OCI-LY7 (cell line): ENCODE results near the gene CERS6. TPM values are rescaled to one million over a fixed set of nuclear protein-coding genes. Genes with fewer than 3 reads are reported as not detected.

Experiments
- BruUV-seq: library from RNA; stranded (reverse); fragments of 400-500 nt; replicated peaks from 2 replicates; lab custom pipeline; 2021; lab: Mats Ljungman, UMichigan
- CTCF ChIA-PET: fragments of 300-600 bp; sonication (Branson Sonifier 250); formaldehyde crosslinking; loops from one replicate; lab custom pipeline; 2022; ENCODE audit warnings: antibody characterized with exemption; ENCODE audit not compliant: unreplicated experiment; lab: Charles Lee
- POLR2A ChIA-PET: fragments of 300-600 bp; sonication (Branson Sonifier 250); formaldehyde crosslinking; loops from one replicate; lab custom pipeline; 2022; ENCODE audit warnings: antibody characterized with exemption; lab: Charles Lee
- DNase-seq: peaks from one replicate; pipeline ENCODE4 v3.0.0-alpha.2; 2015; ENCODE audit warnings: low spot score
- H2AFZ ChIP-seq: fragments of 200-600 bp; sonication (generic), shearing (Covaris generic); 2 replicates; pipeline ENCODE4 v1.6.1; 2014; ENCODE audit warnings: mild to moderate bottlenecking, antibody characterized with exemption, low read length, moderate library complexity
- H3K27ac ChIP-seq: fragments of 200-600 bp; sonication (generic); 2 replicates; pipeline ENCODE4 v1.5.1; 2014; ENCODE audit warnings: mixed run types, low read depth, mild to moderate bottlenecking, moderate library complexity, low read length, inconsistent platforms; ENCODE audit not compliant: poor library complexity, severe bottlenecking
- H3K36me3 ChIP-seq: fragments of 200-600 bp; sonication (generic); 2 replicates; pipeline ENCODE4 v1.6.1; 2014; ENCODE audit warnings: mild to moderate bottlenecking, antibody characterized with exemption, low read length, moderate library complexity, mixed read lengths; ENCODE audit not compliant: insufficient read depth
- H3K4me1 ChIP-seq: fragments of 200-600 bp; sonication (generic); 2 replicates; pipeline ENCODE4 v1.5.1; 2014; ENCODE audit warnings: mild to moderate bottlenecking, low read length; ENCODE audit not compliant: insufficient read depth, poor library complexity, severe bottlenecking
- H3K4me2 ChIP-seq: fragments of 200-600 bp; sonication (generic); 2 replicates; pipeline ENCODE4 v1.6.1; 2014; ENCODE audit warnings: mild to moderate bottlenecking, low read length
- H3K4me3 ChIP-seq: fragments of 200-600 bp; sonication (generic); 2 replicates; pipeline ENCODE4 v1.5.1; 2014; ENCODE audit warnings: mild to moderate bottlenecking, low read depth, low read length; ENCODE audit not compliant: poor library complexity, severe bottlenecking
- H3K79me2 ChIP-seq: fragments of 200-600 bp; sonication (generic); 2 replicates; pipeline ENCODE4 v1.6.1; 2016; ENCODE audit warnings: low read depth, mild to moderate bottlenecking, low read length, moderate library complexity, mixed read lengths; ENCODE audit not compliant: insufficient read depth
- H3K9me2 ChIP-seq: fragments of 200-600 bp; sonication (generic); 2 replicates; pipeline ENCODE4 v1.6.1; 2016; ENCODE audit warnings: mild to moderate bottlenecking, low read length, mixed read lengths; ENCODE audit not compliant: insufficient read depth
- H3K9me3 ChIP-seq: fragments of 200-600 bp; sonication (generic); 2 replicates; pipeline ENCODE4 v1.6.1; 2014; ENCODE audit warnings: mild to moderate bottlenecking, mixed run types, low read length, mixed read lengths
- H4K20me1 ChIP-seq: fragments of 200-600 bp; sonication (generic); 2 replicates; pipeline ENCODE4 v1.6.1; 2014; ENCODE audit warnings: mild to moderate bottlenecking, antibody characterized with exemption, low read length, moderate library complexity, mixed read lengths; ENCODE audit not compliant: insufficient read depth
- CTCF ChIP-seq: fragments of 200-600 bp; sonication (generic); conservative IDR thresholded peaks from 2 replicates; pipeline ENCODE4 v1.5.1; 2014; ENCODE audit warnings: mild to moderate bottlenecking, antibody characterized with exemption, low read length, moderate library complexity, mixed read lengths
- EZH2phosphoT487 ChIP-seq: fragments of 200-600 bp; sonication (generic); IDR thresholded peaks from 2 replicates; pipeline ENCODE4 v1.6.1; 2018; ENCODE audit warnings: low read depth, borderline replicate concordance, mild to moderate bottlenecking, mixed run types, antibody characterized with exemption, low read length, moderate library complexity, mixed read lengths
- intact Hi-C: fragments of 100-400 bp; cut with micrococcal nuclease; formaldehyde crosslinking; loops from one replicate; pipeline ENCODE4 v1.10.0; 2022; ENCODE audit not compliant: unreplicated experiment
- total RNA-seq, 2 experiments: library from RNA; depleted of rRNA in 1 of 2; stranded (reverse); fragments of >200 nt in 1 of 2; shearing (Covaris generic) in 1 of 2; gene quantifications; 2 replicates each; pipeline ENCODE4 v1.2.3, GENCODE V29; 2014 to 2022

The CERS6 gene
- total RNA-seq, 2 experiments from 2014 or later: 0.04 TPM; not detected in 1

DNA sequence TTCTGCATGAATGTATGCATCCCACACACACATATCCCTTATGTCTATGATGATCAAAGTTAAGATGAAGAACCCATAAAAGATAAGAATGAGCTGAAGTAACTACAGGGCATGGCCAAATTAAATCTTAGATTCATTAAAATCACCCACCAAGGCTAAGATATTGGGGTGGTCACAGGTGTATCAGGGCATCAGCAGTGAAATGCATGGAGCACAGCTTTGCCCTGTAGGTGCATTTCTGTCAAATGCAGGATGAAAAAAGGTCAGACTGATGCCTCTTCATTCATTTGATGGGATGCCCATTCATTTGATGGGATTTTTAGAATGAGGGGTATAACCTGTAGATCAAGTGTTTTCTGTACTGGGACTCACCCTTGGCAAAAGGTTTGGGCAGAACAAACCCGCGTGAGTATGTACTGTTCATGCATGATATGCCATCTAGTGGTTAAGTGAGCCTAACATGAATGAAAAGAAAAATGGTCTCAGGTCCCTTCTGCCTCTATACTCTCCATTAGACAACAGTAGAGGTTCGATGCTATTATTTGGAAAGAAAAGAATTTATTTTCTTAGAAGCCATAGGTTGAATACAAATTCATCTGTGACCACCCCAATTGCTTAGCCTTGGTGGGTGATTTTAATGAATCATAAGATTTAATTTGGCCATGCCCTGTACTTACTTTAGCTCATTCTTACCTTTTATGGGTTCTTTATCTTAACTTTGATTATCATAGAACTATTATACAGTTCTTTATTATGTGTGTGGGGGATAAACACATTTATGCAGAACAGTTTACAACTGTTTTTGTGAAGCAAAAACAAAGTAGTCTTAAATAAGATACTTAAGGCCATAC is 303.1 kb downstream of the CERS6 start:
- Histone ChIP-seq H3K4me2 (no peak overlapping the region), H3K79me2 (no peaks in the 10 kb centered on the region), H4K20me1 (no peaks in the 10 kb centered on the region), H2AFZ (no peak overlapping the region), H3K9me3 (no peaks in the 10 kb centered on the region), H3K4me3 (no peak overlapping the region), H3K9me2 (no peaks in the 10 kb centered on the region), H3K36me3 (no peaks in the 10 kb centered on the region), H3K4me1 (no peaks in the 10 kb centered on the region), H3K27ac (no peak overlapping the region)
- ChIA-PET POLR2A (interaction anchor here (0.6 kb wide), 2 partner anchors 114 to 125 kb away, joined by 3 read pairs; no protein-coding TSS in a partner anchor), CTCF (no interaction called here)
- no TSS peak for BruUV-seq
- DNase-seq: peak; percentile 60
- intact Hi-C loops: loop anchor here (2.0 kb wide), 1 partner anchor 412 kb away; no protein-coding TSS in a partner anchor
- TF ChIP-seq EZH2phosphoT487 (no peak), CTCF (peak; percentile 80)

- Histone ChIP-seq H3K4me1 (no peaks in the 10 kb centered on the region), H3K4me3 (no peak overlapping the region), H3K36me3 (no peaks in the 10 kb centered on the region), H3K9me3 (no peaks in the 10 kb centered on the region), H3K27ac (no peak overlapping the region), H3K9me2 (no peaks in the 10 kb centered on the region), H3K79me2 (no peaks in the 10 kb centered on the region), H2AFZ (no peak overlapping the region), H4K20me1 (no peaks in the 10 kb centered on the region), H3K4me2 (no peak overlapping the region)
- intact Hi-C loops: no loop called here
- ChIA-PET POLR2A (no interaction called here), CTCF (no interaction called here)
- TF ChIP-seq EZH2phosphoT487: no peak
- no peak for TF ChIP-seq CTCF
- DNase-seq: no peak
- BruUV-seq: no TSS peak
Measured at GRCh38 chr2:168765401-168765800, 309.3 kb downstream of the CERS6 start.

- CTCF ChIA-PET: no interaction called here
- POLR2A ChIA-PET: interaction anchor here (0.6 kb wide), 1 partner anchor 413 kb away, joined by 4 read pairs; no protein-coding TSS in a partner anchor
- Histone ChIP-seq H3K4me3 (no peak overlapping the region), H3K4me2 (no peak overlapping the region), H3K36me3 (no peaks in the 10 kb centered on the region), H3K27ac (no peak overlapping the region), H2AFZ (no peak overlapping the region), H3K4me1 (no peaks in the 10 kb centered on the region), H3K9me2 (no peaks in the 10 kb centered on the region), H4K20me1 (no peaks in the 10 kb centered on the region), H3K79me2 (no peaks in the 10 kb centered on the region), H3K9me3 (no peaks in the 10 kb centered on the region)
- no peak for DNase-seq
- intact Hi-C loops: no loop called here
- no peak for TF ChIP-seq CTCF
- no peak for TF ChIP-seq EZH2phosphoT487
- BruUV-seq: no TSS peak
Measured at GRCh38 chr2:168766600-168766999, 310.5 kb downstream of the CERS6 start.
